HG02885 (cell line): ENCODE data around the gene TUSC2.
A peak's percentile ranks its signal among the peaks of the same experiment; 100 is the strongest.

Experiments
- ATAC-seq: cut with Tn5 transposase; IDR thresholded peaks from one replicate; pipeline ENCODE4 v1.9.1; 2021; ENCODE audit warnings: mild to moderate bottlenecking; ENCODE audit not compliant: unreplicated experiment, poor library complexity

TUSC2 gene

DNA sequence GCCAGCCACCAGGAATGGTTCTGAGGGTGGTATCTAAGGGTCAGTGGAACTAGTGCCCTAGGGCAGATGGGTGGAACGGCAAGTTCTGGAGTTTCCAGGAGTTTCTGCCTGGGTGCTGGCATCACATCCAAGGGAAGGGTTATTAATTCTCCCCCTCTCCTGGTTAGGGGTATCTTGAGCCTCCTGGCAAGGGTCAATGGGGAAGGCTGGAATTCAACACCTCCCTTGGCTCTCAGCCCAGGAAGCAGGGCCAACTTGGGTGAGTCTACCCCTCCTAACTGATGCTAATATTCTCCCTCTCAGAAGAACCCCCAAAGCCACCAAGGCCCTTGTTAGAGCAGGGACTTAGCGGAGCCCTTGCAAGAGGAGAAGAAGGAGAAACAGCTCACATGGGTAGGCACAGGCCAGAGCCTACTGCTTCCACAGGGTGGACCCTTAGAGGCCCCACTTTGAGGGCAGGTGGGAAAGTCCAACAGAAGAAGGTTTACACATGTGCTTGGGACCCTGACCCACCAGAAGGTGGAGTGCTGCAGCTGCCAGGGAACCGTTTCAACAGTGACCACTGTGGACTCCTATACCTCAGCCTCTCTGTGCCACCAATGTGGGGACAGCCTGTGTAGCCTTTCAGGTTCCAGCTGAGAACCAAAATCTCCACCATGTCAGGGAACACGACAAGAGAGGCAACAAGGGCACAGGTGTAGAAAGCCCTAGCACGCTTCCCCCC is 28.0 kb upstream of the TUSC2 start:
- ATAC-seq = no peak

DNA sequence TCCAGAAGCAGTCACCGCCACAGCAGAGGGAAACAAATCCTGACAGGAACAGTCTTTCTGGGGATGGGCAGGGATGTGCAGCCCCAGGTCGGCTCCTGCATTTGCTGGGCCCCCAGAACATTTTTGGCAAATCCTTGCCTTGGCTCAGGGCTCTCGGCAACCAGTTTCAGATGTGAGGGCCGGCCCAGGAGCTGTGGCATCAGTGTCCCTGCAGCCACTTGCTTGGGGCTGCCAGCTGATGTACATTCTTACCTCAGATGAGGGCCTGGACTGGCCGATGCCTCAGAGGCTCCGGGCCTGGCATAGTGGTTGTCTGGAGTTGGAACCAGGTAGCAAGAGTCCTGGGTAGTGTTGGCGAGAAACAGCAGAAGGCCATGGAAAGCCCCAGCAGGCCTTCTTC is 26.8 kb upstream of the TUSC2 start:
- ATAC-seq = no peak

DNA sequence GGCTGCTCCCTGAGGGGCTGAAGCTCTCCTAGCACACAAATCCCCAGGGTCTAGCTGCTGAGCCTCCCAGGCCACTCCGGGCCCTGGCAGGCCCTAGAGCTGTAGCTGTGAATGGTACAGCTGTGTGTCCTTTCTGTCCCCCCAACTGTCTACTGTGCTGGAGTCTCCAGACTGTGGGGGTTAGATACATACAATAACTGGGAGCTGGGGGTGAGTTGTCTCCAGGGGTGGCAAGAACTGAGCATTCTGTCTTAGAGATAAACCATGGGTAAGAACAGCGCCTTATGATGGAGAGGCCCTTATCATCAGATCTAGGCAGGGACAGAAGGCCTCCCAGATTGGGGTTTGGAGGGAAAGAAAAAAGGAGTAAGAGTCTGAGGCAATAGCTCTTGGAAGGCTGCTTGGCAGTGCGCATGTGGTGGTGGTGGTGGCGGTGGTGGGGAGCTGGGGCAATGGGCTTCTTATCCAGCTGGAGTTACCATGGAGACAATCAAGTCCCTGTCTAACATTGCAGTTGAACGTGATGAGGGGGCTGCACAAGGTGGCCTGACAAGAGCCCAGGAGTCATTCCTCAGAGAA is 26.3 kb upstream of the TUSC2 start:
- ATAC-seq = no peak

DNA sequence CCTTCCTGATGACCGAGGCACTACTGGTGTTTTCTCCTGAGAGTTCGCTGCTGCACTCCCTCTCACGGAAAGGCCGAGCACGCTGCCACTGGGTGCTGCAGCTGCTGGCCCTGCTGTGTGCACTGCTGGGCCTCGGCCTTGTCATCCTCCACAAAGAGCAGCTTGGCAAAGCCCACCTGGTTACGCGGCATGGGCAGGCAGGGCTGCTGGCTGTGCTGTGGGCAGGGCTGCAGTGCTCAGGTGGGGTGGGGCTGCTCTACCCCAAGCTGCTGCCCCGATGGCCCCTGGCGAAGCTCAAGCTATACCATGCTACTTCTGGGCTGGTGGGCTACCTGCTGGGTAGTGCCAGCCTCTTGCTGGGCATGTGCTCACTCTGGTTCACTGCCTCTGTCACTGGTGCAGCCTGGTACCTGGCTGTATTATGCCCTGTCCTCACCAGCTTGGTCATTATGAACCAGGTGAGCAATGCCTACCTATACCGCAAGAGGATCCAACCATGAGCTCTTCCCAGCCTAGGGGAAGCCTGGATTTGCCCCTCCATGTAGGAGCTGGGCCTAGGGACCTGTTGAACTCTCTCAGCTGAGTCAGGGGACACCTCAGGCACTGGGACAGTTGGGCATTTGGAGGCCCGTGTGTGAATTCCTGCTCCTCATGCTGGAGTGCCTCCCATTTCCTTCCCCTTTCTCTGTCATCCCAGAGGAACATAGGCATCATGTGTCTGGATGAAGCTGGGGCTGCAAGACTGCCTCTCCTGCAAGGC is 25.4 kb upstream of the TUSC2 start:
- no peak for ATAC-seq

DNA sequence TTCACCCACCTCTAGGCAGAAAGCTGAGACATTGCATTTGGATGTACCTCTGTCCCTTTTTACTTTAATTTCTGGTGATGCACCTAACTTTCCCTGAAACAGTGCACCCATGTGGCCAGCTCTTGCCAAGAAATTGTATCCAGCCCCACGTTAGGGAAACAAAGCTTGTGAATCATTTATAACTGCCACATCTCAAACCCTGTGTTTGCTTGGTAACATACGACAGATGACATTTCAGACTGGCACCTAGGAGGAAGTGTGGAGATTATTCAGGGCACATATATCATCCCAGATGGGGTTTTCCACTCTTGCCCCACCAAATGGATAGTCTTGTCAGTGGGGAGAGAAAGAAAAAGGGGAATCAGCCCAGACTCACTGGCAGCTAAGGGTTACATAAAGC is 24.8 kb upstream of the TUSC2 start:
- ATAC-seq = no peak

DNA sequence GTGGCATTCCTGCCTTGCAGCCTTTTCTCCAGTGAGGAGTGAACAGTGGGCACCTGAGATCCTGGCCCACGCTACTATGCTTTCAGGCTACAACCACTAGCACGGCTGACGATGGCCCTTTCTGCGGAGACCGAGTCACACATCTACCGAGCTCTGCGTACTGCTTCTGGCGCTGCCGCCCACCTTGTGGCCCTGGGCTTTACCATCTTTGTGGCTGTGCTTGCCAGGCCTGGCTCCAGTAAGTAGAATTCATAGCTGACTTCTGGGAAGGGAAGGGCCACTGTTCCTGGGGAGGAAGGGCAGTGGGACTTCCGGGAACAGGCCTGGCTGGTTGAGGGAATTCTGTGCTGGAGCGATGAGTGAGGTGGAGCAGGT is 23.3 kb upstream of the TUSC2 start:
- ATAC-seq = no peak

GRCh38 chr3:50350527-50351322 is 22.7 kb upstream of the TUSC2 start, which contains the start of the genes CYB561D2 and NPRL2:
Gene CYB561D2, plus strand, starts transcription at chr3:50350862. Its CDS starts 572 bp downstream, at chr3:50351434.
Gene NPRL2, minus strand, starts transcription at chr3:50350775. Its CDS starts 123 bp downstream, at chr3:50350652.
- ATAC-seq = peak; percentile 89

DNA sequence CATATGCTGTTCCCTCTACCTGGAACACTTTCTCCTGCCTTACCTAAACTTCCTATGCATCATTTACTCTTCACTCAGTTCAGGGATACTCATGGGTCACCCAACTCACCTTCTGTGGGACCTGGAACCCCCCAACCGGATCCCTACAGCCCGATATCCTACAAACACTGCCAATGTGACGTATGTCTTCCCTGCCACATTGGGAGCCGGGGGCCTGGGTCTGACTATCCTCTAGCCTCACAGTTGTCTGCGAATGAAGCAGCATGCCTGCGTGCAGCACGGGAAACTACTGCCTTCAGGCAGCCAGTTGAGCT is 22.1 kb upstream of the TUSC2 start:
- no peak for ATAC-seq

GRCh38 chr3:50347187-50347813 is 19.3 kb upstream of the TUSC2 start:
- no peak for ATAC-seq

DNA sequence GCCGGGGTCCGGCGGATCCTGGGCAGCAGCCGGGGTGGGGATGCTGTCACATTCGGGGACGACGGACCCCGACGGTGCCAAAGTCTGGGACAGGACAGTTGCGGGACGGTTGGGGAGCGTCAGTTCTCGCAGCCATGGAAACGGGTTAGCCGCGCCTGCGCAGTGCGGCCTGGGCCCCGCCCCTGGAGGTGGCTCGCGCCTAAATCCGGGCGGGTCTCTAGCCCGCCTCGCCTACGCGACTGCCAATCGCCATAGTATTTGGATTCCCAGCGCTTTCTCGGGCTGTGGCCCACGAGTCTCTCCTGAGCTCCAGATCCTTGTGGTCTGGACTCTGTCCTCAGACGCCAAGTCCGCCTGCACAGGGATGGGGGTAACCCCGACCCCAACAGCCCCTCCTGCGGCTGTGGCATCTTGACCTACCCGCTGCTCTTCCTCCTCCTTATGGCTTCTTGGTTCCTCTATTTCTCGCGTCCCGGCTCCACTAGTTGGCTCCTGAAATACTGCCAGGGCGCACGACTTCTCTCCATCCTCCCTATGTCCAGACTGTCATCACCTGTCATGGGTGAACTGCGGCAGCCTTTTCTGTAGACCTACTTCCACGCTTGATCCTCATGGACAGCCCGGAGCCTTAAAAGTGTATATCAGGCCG is 17.7 kb upstream of the TUSC2 start, which contains the start of gene ZMYND10:
TSS of gene ZMYND10 (minus strand) at position 147 of the 649 bp plus-strand sequence. CDS start 153 bp downstream, outside the sequence.
- ATAC-seq = no peak

- ATAC-seq = no peak
Measured at GRCh38 chr3:50345008-50345407, 17.0 kb upstream of the TUSC2 start.

DNA sequence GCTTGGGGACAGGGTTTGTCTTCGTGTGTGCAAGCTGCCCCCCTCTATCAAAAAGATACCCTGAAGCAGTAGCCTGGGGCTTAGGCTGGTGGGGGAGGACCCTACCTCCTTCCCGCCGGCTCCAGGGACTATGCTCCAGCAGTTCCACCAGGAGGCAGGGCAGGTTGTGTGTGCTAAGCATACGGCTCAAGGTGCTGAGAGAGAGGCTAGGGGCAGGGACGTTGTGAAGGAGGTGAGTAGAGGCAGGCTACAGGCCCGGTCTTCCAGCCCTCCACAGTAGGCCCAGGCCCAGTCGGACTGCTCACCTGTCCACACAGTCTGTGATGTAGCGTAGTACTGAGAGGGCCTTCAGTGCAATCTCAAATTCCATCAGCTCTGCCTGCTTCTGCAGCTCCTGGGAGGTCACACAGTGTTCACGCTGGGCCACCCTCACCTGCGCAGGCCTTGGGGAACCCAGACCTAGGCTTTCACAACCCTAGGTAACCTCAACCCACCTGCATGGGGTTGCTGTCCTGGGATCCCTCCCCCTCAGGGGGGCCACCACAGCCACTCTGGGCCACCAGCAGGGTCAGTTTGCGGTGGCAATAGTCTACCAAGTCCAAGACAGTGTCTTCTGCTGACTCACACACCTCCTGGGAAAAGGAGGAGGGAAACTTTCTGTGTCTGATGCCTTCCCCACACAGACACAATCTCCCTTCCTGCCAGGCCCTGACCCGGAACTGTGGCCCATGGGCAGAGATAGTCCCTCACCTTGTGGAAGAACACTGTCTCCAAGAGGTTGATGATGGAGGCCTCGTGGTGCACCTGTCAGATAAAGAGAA is 15.0 kb upstream of the TUSC2 start:
- ATAC-seq = no peak

GRCh38 chr3:50341996-50342650 is 14.1 kb upstream of the TUSC2 start:
- ATAC-seq = no peak

GRCh38 chr3:50341537-50341936 is 13.5 kb upstream of the TUSC2 start:
- no peak for ATAC-seq

- no peak for ATAC-seq
Measured at GRCh38 chr3:50340448-50341329, 12.7 kb upstream of the TUSC2 start, which contains the start of gene RASSF1. Gene RASSF1, minus strand, starts transcription at chr3:50340836. Its CDS starts 31 bp downstream, at chr3:50340805.

- ATAC-seq = no peak
Measured at GRCh38 chr3:50340147-50340447, 12.1 kb upstream of the TUSC2 start.

DNA sequence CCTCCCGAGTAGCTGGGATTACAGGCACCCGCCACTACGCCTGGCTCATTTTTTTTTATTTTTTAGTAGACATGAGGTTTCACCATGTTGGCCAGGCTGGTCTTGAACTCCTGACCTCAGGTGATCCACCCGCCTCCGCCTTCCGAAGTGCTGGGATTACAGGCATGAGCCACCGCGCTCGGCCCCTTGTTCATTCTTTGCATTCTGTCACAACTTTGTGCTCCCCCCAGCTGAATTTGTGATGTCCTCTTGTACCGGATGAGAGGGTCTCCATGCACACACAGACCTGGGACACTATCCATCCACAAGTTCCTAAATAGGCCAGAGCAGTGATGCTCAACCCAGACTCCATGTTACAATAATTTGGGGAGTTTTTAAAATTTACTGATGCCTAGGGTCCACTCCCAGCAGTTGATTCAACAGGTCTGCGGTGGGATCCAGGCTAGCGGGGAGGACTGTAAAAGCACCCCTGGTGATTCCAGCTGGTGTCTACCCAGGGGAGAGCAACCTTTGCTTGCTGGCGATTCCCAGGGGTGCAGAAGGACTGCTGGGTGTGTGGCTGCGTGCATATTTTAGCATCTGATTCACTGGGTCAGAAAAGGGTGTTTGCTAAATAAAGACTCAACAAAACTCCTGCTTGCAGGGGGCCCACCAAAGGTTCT is 11.6 kb upstream of the TUSC2 start:
- no peak for ATAC-seq
